HCT116 (cell line): Measurements from ENCODE around the gene VSX1.

Source experiments
- EGR1 ChIP-seq: IDR thresholded peaks from 2 replicates; pipeline ENCODE4 v1.6.1; 2012; ENCODE audit warnings: low read depth
- EZH2 ChIP-seq: fragments of 200-600 bp; sonication (generic); IDR thresholded peaks from 2 replicates; pipeline ENCODE4 v1.6.1; 2017; ENCODE audit warnings: antibody characterized with exemption, mixed run types
- EZH2phosphoT487 ChIP-seq: fragments of 200-600 bp; IDR thresholded peaks from 2 replicates; pipeline ENCODE4 v1.6.1; 2018; ENCODE audit warnings: antibody characterized with exemption, borderline replicate concordance
- POLR2A ChIP-seq: IDR thresholded peaks from 2 replicates; pipeline ENCODE4 v1.7.0; 2011; ENCODE audit warnings: borderline replicate concordance; ENCODE audit not compliant: insufficient read depth, insufficient read length; ENCODE audit errors: extremely low read depth
- POLR2AphosphoS5 ChIP-seq: IDR thresholded peaks from 2 replicates; pipeline ENCODE4 v1.6.1; 2011; ENCODE audit warnings: mild to moderate bottlenecking, low read depth, low read length, moderate library complexity
- RAD21 ChIP-seq: IDR thresholded peaks from 2 replicates; pipeline ENCODE4 v1.6.1; 2012; ENCODE audit warnings: low read depth, mild to moderate bottlenecking
- SIN3A ChIP-seq: IDR thresholded peaks from 2 replicates; pipeline ENCODE4 v1.6.1; 2012; ENCODE audit warnings: low read depth
- TCF7L2 ChIP-seq: IDR thresholded peaks from 2 replicates; pipeline ENCODE4 v1.7.0; 2011; ENCODE audit warnings: borderline replicate concordance, inconsistent platforms; ENCODE audit not compliant: insufficient read depth, insufficient read length; ENCODE audit errors: extremely low read depth
- YY1 ChIP-seq: IDR thresholded peaks from 2 replicates; pipeline ENCODE4 v1.6.1; 2011; ENCODE audit warnings: low read length, low read depth, moderate library complexity, mild to moderate bottlenecking; ENCODE audit not compliant: insufficient replicate concordance; ENCODE audit errors: extremely low read depth
- TF ChIP-seq, protein P1 (sequence below), 3 experiments: fragments of 200-600 bp in 1 of 3; sonication (generic) in 1 of 3; IDR thresholded peaks in 2 of 3; conservative IDR thresholded peaks in 1 of 3; 2 replicates each; pipeline ENCODE4 v1.5.1; 2012 to 2017; ENCODE audit warnings: low read depth in 2 of 3, low read length in 2 of 3, antibody characterized with exemption in 1 of 3, borderline replicate concordance in 1 of 3, control low read depth in 1 of 3, mild to moderate bottlenecking in 1 of 3, mixed read lengths in 1 of 3, mixed run types in 1 of 3, moderate library complexity in 1 of 3; ENCODE audit not compliant: insufficient read depth in 1 of 3
- TF ChIP-seq, protein P2 (sequence below): IDR thresholded peaks from 2 replicates; pipeline ENCODE4 v1.6.1; 2012
- TF ChIP-seq, protein P3 (sequence below): IDR thresholded peaks from 2 replicates; pipeline ENCODE4 v1.6.1; 2012; ENCODE audit warnings: low read depth

DNA sequence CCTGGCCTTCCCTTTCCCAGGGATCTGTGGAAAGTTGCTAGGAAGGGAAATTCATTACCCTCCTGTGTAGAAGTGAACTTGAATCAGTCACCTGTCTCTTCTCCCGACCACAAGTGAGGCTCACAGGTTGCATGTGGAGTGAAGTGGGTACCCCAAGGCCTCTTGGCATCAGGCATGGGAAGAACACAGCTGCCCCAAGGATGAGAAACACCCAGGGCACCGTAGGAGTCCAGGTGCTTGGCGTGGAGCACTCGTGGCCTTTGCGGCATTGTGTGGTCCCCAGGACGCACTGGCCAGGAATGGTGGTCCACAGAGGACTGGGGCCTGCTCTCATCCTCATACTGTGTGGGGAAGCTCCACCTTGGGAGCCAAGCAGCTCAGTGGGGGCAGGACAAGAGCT, 47.5 kb upstream of the VSX1 start:
- TF ChIP-seq, protein P1, sequence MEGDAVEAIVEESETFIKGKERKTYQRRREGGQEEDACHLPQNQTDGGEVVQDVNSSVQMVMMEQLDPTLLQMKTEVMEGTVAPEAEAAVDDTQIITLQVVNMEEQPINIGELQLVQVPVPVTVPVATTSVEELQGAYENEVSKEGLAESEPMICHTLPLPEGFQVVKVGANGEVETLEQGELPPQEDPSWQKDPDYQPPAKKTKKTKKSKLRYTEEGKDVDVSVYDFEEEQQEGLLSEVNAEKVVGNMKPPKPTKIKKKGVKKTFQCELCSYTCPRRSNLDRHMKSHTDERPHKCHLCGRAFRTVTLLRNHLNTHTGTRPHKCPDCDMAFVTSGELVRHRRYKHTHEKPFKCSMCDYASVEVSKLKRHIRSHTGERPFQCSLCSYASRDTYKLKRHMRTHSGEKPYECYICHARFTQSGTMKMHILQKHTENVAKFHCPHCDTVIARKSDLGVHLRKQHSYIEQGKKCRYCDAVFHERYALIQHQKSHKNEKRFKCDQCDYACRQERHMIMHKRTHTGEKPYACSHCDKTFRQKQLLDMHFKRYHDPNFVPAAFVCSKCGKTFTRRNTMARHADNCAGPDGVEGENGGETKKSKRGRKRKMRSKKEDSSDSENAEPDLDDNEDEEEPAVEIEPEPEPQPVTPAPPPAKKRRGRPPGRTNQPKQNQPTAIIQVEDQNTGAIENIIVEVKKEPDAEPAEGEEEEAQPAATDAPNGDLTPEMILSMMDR (IDR thresholded peaks at IDR 0.05 in 2 of 3, conservative IDR thresholded peaks at IDR 0.05 in 1 of 3; ENCODE audit: borderline replicate concordance in 1 of 3, insufficient read depth in 1 of 3, low read depth in 2 of 3, low read length in 2 of 3) = no peak
- TF ChIP-seq RAD21 (no peak), EGR1 (no peak), POLR2A (no peak), EZH2 (no peak), POLR2AphosphoS5 (no peak), EZH2phosphoT487 (no peak), YY1 (no peak), TCF7L2 (no peak), SIN3A (no peak)
- TF ChIP-seq, protein P2, sequence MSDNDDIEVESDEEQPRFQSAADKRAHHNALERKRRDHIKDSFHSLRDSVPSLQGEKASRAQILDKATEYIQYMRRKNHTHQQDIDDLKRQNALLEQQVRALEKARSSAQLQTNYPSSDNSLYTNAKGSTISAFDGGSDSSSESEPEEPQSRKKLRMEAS = no peak
- TF ChIP-seq, protein P3, sequence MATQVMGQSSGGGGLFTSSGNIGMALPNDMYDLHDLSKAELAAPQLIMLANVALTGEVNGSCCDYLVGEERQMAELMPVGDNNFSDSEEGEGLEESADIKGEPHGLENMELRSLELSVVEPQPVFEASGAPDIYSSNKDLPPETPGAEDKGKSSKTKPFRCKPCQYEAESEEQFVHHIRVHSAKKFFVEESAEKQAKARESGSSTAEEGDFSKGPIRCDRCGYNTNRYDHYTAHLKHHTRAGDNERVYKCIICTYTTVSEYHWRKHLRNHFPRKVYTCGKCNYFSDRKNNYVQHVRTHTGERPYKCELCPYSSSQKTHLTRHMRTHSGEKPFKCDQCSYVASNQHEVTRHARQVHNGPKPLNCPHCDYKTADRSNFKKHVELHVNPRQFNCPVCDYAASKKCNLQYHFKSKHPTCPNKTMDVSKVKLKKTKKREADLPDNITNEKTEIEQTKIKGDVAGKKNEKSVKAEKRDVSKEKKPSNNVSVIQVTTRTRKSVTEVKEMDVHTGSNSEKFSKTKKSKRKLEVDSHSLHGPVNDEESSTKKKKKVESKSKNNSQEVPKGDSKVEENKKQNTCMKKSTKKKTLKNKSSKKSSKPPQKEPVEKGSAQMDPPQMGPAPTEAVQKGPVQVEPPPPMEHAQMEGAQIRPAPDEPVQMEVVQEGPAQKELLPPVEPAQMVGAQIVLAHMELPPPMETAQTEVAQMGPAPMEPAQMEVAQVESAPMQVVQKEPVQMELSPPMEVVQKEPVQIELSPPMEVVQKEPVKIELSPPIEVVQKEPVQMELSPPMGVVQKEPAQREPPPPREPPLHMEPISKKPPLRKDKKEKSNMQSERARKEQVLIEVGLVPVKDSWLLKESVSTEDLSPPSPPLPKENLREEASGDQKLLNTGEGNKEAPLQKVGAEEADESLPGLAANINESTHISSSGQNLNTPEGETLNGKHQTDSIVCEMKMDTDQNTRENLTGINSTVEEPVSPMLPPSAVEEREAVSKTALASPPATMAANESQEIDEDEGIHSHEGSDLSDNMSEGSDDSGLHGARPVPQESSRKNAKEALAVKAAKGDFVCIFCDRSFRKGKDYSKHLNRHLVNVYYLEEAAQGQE = no peak
